Pancreas (tissue), 10 donors: ENCODE data around the gene ARHGAP22. TPM values are rescaled to one million over a fixed set of nuclear protein-coding genes. Genes with fewer than 3 reads are reported as not detected.

Source experiments
- ATAC-seq, 4 donors: fragments of 200-7000 bp; cut with Tn5 transposase; one replicate each; pipeline versions ENCODE4 v1.8.0 to v1.9.1; 2020; ENCODE audit warnings: mild to moderate bottlenecking in 4 of 4, moderate library complexity in 4 of 4
- DNase-seq, 6 donors: peaks; one replicate each; pipeline ENCODE4 v3.0.0-alpha.2; 2020
- FAIRE-seq: peaks from 2 replicates; lab custom pipeline; 2012; peaks lifted over from hg19 to GRCh38; lab: Jason Lieb, UNC
- H3K27ac ChIP-seq, 4 donors: fragments of 200-600 bp; sonication (generic); 1 replicate in 3 of 4; 2 replicates in 1 of 4; pipeline versions ENCODE4 v1.5.0 to v1.8.0; 2020
- H3K27me3 ChIP-seq, 4 donors: fragments of 200-600 bp; one replicate each; pipeline ENCODE4 v1.8.0; 2021
- H3K36me3 ChIP-seq, 3 donors: fragments of 200-600 bp; sonication (generic) in 1 of 3; one replicate each; pipeline versions ENCODE4 v1.5.0 to v1.8.0; 2020 to 2021
- H3K4me1 ChIP-seq, 3 donors: fragments of 200-600 bp; one replicate each; pipeline ENCODE4 v1.8.0; 2021
- H3K4me3 ChIP-seq, 4 donors: fragments of 200-600 bp; sonication (generic) in 2 of 4; one replicate each; pipeline versions ENCODE4 v1.5.0 to v1.8.0; 2020 to 2021
- H3K9me3 ChIP-seq, 4 donors: fragments of 200-600 bp; one replicate each; pipeline ENCODE4 v1.8.0; 2021
- CTCF ChIP-seq, 4 donors: fragments of 200-600 bp; sonication (generic) in 3 of 4; IDR thresholded peaks; one replicate each; pipeline versions ENCODE4 v1.5.0 to v1.8.0; 2021; ENCODE audit warnings: antibody characterized with exemption in 4 of 4
- WGBS, 2 donors: extraction: QIAGEN DNeasy Blood & Tissue Kit; methylation state at CpG; one replicate each; pipeline ENCODE4 v1.1.7; 2013; 5-methylcytosine and 5-hydroxymethylcytosine counted together
- intact Hi-C, 3 donors: fragments of 100-400 bp; cut with DNase I; formaldehyde crosslinking; loops; one replicate each; pipeline versions ENCODE4 v1.11.1 to v1.14.2; 2022
- polyA plus RNA-seq, 2 donors: library from polyadenylated mRNA; stranded (reverse); fragments of 200-250 nt; gene quantifications; one replicate each; pipeline ENCODE4 v1.2.3, GENCODE V29; 2013
- total RNA-seq, 6 donors: library from RNA; stranded (reverse); fragmentation: NEBNext Ultra II Directional in 4 of 6; extraction: Animal tissue kit (Norgen Biotek cat#: 25700) in 4 of 6; gene quantifications; one replicate each; pipeline versions ENCODE4 v1.2.1 to v1.2.4, GENCODE V29; 2021 to 2023
- donor health status: healthy with polysubstance abuse.
- donor health status: DM: no; HTN: no; CAD: no; lungs with moderate emphysema.
- donor health status: DM: no; HTN: no; CAD: no.
- donor health status: control.
- donor health status: control.
- donor health status: Bipolar disorder and iron deficiency.
- donor health status: DM: yes; HTN: yes; CAD: no.
- donor health status: DM: no; HTN: no; CAD: no.
- donor health status: DM: no; HTN: no; CAD: no.
- donor health status: DM: yes; HTN: yes; CAD: no.

Gene ARHGAP22
- total and polyA plus RNA-seq, 8 donors = 1.1 to 6.0 (median 1.9) TPM

GRCh38 chr10:48519481-48520183, 85.2 kb downstream of the ARHGAP22 start:
- Histone ChIP-seq H3K4me1 (peaks cover 0 to 5% (median 4%) of the 10 kb centered on the region in 3 donors), H3K9me3 (no peaks in the 10 kb centered on the region), H3K27ac (no peak overlapping the region), H3K4me3 (no peak overlapping the region), H3K27me3 (peaks cover 0 to 10% (median 2%) of the 10 kb centered on the region in 4 donors), H3K36me3 (no peaks in the 10 kb centered on the region)
- FAIRE-seq (no peak), DNase-seq (no peak), ATAC-seq (no peak)
- no peak for TF ChIP-seq CTCF (IDR thresholded peaks at IDR 0.05)
- 85 to 88% methylated on average over 12 of the region's 12 CpGs for WGBS, 2 donors
- intact Hi-C loops = no loop called here

- WGBS, 2 donors = 75 to 77% methylated on average over 4 of the region's 4 CpGs
- Histone ChIP-seq H3K4me3 (no peak overlapping the region), H3K9me3 (no peaks in the 10 kb centered on the region), H3K4me1 (peaks cover 0 to 5% (median 4%) of the 10 kb centered on the region in 3 donors), H3K27ac (no peak overlapping the region), H3K27me3 (peaks cover 0 to 10% (median 2%) of the 10 kb centered on the region in 4 donors), H3K36me3 (no peaks in the 10 kb centered on the region)
- DNase-seq = no peak
- no peak for TF ChIP-seq CTCF (IDR thresholded peaks at IDR 0.05)
- intact Hi-C loops = no loop called here
- no peak for FAIRE-seq
- no peak for ATAC-seq
Measured at GRCh38 chr10:48518986-48519385, 85.9 kb downstream of the ARHGAP22 start.

- no peak for FAIRE-seq
- H3K9me3 ChIP-seq = no peaks in the 10 kb centered on the region
- ATAC-seq = peak in 1 of 4 donors; percentile 64
Measured at GRCh38 chr10:48517911-48518811, 86.7 kb downstream of the ARHGAP22 start.

GRCh38 chr10:48517482-48517881, 87.4 kb downstream of the ARHGAP22 start:
- peaks cover 0 to 9% (median 2%) of the 10 kb centered on the region in 4 donors for H3K27me3 ChIP-seq
- ATAC-seq (no peak), DNase-seq (peak in 1 of 6 donors; percentile 47), FAIRE-seq (no peak)
- H3K36me3 ChIP-seq = no peaks in the 10 kb centered on the region
- no peaks in the 10 kb centered on the region for H3K9me3 ChIP-seq
- no peak overlapping the region for H3K4me3 ChIP-seq
- no peak for TF ChIP-seq CTCF (IDR thresholded peaks at IDR 0.05)
- 77 to 82% methylated on average over 9 of the region's 9 CpGs for WGBS, 2 donors
- H3K27ac ChIP-seq = no peak overlapping the region
- no peaks in the 10 kb centered on the region for H3K4me1 ChIP-seq
- intact Hi-C loops = no loop called here

More at GRCh38 chr10:48517911-48518811, 86.7 kb downstream of the ARHGAP22 start:
- Histone ChIP-seq H3K27me3 (peaks cover 0 to 10% (median 2%) of the 10 kb centered on the region in 4 donors), H3K36me3 (no peaks in the 10 kb centered on the region), H3K4me3 (no peak overlapping the region), H3K27ac (no peak overlapping the region), H3K4me1 (peaks cover 0 to 4% (median 3%) of the 10 kb centered on the region in 3 donors)
- TF ChIP-seq CTCF (IDR thresholded peaks at IDR 0.05) = no peak
- 87 to 88% methylated on average over 13 of the region's 13 CpGs for WGBS, 2 donors
- intact Hi-C loops = no loop called here
- DNase-seq = no peak
